Measurements from ENCODE around the gene ZBED4. TPM values are rescaled to one million over a fixed set of nuclear protein-coding genes. Genes with fewer than 3 reads are reported as not detected.

ZBED4 gene
- total RNA-seq = 4.1 TPM
- long read RNA-seq, full-length matches to known transcripts = 1 of 5 reads
- long read RNA-seq, partial matches to known transcripts = 0 of 5 reads
- long read RNA-seq, other reads (novel, unspliced or antisense) = 4 of 5 reads

GRCh38 chr22:49852898-49853894, at the start of gene ZBED4:
TSS of gene ZBED4 (plus strand) at chr22:49853844. CDS start at chr22:49883663, 29,819 bp downstream.
- peaks cover 54% of the 10 kb centered on the region for H3K4me1 ChIP-seq
- intact Hi-C loops (cut with micrococcal nuclease) = no loop called here

GRCh38 chr22:49807129-49807528, 46.5 kb upstream of the ZBED4 start:
- Histone ChIP-seq H3K36me3 (peaks cover 17% of the 10 kb centered on the region), H3K4me3 (no peak overlapping the region), H3K4me1 (peaks cover 85% of the 10 kb centered on the region), H3K9me3 (replicated peaks) (no peaks in the 10 kb centered on the region), H3K27ac (replicated peaks) (no peak overlapping the region), H3K27me3 (ENCODE audit: low read depth) (no peaks in the 10 kb centered on the region)
- no peak for TF ChIP-seq CTCF (IDR thresholded peaks at IDR 0.05; ENCODE audit: borderline replicate concordance)
- DNase-seq = no peak
- intact Hi-C loops (cut with micrococcal nuclease) = no loop called here

More at GRCh38 chr22:49852898-49853894, at the start of gene ZBED4:
- TF ChIP-seq CTCF (IDR thresholded peaks at IDR 0.05; ENCODE audit: borderline replicate concordance) = no peak
- Histone ChIP-seq H3K27ac (replicated peaks) (peak within 1 kb of the TSS; percentile 97), H3K36me3 (no peaks in the 10 kb centered on the region), H3K9me3 (replicated peaks) (no peaks in the 10 kb centered on the region), H3K27me3 (ENCODE audit: low read depth) (peaks cover 30% of the 10 kb centered on the region), H3K4me3 (peak within 1 kb of the TSS; percentile 94)
- peak; percentile 97 for DNase-seq

- H3K27ac ChIP-seq (replicated peaks) = no peak overlapping the region
- peaks cover 12% of the 10 kb centered on the region for H3K36me3 ChIP-seq
- no peak for DNase-seq
- no peaks in the 10 kb centered on the region for H3K9me3 ChIP-seq (replicated peaks)
- H3K4me1 ChIP-seq = peaks cover 83% of the 10 kb centered on the region
- TF ChIP-seq CTCF (IDR thresholded peaks at IDR 0.05; ENCODE audit: borderline replicate concordance) = no peak
- no peaks in the 10 kb centered on the region for H3K27me3 ChIP-seq (ENCODE audit: low read depth)
- no peak overlapping the region for H3K4me3 ChIP-seq
- intact Hi-C loops (cut with micrococcal nuclease) = no loop called here
Measured at GRCh38 chr22:49807780-49808708, 45.6 kb upstream of the ZBED4 start.

GRCh38 chr22:49810363-49811019, 43.2 kb upstream of the ZBED4 start:
- intact Hi-C loops (cut with micrococcal nuclease) = no loop called here
- peaks cover 80% of the 10 kb centered on the region for H3K4me1 ChIP-seq
- no peak overlapping the region for H3K4me3 ChIP-seq
- TF ChIP-seq CTCF (IDR thresholded peaks at IDR 0.05; ENCODE audit: borderline replicate concordance) = no peak
- H3K27me3 ChIP-seq (ENCODE audit: low read depth) = no peaks in the 10 kb centered on the region
- DNase-seq = no peak
- H3K27ac ChIP-seq (replicated peaks) = no peak overlapping the region
- H3K9me3 ChIP-seq (replicated peaks) = no peaks in the 10 kb centered on the region
- H3K36me3 ChIP-seq = peaks cover 16% of the 10 kb centered on the region
